Coronary artery (tissue), 2 donors: ENCODE measurements around the gene WWP2.
A peak's percentile ranks its signal among the peaks of the same experiment; 100 is the strongest.
"Not testable (repeated sequence)": the region's sequence is repeated elsewhere in the genome, so short reads cannot be mapped to it uniquely, and the experiment has no call there.

Experiments
- DNase-seq: peaks from one replicate; pipeline ENCODE4 v3.0.0-alpha.2; 2017; ENCODE audit warnings: low spot score
- H3K27ac ChIP-seq, 2 donors: fragments of 200-600 bp; sonication (generic); one replicate each; pipeline ENCODE4 v1.5.1; 2016 to 2019
- H3K4me3 ChIP-seq: fragments of 200-600 bp; sonication (generic); 2 replicates; pipeline ENCODE4 v1.5.1; 2016; ENCODE audit warnings: mild to moderate bottlenecking, moderate library complexity

Gene WWP2

DNA sequence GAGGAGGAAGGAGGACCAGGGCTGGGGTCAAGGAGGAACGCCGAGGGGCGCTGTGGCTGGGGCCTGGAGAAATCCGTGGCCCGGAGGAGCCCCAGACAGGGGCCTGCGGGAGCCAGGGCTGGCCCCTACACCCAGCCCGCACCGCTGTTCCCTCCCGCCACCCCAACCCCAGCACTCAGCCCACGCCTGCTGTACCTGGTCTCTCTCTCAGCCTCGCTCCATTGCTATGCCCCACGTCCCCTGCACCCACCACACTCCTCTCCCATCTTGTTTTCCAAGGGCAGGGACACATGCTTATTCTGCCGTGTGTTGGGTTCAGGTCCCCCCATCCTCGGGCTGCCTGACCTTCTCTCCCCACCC is 189.5 kb downstream of the WWP2 start:
- not testable (repeated sequence) for H3K4me3 ChIP-seq, DNase-seq, H3K27ac ChIP-seq

DNA sequence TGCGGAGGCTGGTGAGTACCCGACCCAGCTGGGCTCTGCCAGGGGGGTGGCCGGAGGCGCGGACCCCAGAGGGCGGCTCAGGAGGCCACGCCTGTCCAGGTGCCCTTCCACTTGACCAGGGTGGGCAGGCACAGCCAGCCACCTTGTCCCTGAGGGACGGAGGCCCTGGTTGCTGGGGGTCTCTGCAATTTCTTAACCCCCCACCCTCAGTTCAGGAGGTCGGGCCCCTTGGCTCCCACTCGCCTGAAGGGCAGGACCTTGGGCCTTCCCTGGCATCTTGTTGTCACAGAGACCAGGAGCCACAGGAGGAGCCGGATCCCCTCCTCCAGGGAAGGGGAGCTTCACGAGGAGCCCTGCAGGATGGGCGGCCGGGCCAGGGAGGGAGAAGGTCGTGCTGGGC is 190.0 kb downstream of the WWP2 start:
- DNase-seq, H3K27ac ChIP-seq, H3K4me3 ChIP-seq: not testable (repeated sequence)

DNA sequence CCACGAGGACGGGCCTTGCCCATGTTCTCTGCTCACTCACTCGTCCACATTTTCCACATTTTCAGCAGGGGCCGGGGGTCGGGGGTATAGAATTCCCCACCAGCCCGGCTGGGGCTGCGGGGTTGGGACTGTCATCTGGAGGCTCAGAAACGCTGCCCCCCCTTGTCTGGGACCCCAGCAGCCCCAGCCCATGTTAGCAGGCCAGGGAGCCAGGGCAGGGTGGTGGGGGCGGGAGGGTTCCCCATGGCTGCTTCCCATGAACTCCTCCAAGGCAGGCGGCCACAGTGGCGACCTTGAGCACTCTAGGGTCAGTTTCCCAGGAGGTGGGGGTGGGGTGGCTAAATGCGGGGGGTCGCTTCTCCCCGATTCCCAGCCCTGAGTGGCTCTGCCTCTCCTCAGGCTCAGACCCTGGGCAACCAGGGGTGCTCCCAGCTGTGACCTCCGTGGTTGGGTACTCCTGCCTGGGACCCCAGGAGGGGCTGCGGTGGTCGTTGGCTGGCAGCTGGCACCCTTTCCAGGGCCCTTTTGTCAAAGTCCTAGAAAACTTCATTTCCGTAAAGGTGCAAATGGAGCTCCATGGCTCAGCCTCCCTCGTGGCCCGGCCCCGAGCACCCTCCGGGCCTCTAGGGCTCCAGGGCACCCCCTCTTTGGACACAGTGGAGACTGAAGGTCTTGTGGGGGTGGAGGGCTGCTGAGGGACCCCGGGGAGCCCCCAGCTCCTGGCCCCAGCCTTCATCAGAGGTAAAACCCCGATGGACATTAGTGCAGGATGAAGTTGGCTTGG is 190.6 kb downstream of the WWP2 start:
- H3K27ac ChIP-seq, H3K4me3 ChIP-seq, DNase-seq: not testable (repeated sequence)

DNA sequence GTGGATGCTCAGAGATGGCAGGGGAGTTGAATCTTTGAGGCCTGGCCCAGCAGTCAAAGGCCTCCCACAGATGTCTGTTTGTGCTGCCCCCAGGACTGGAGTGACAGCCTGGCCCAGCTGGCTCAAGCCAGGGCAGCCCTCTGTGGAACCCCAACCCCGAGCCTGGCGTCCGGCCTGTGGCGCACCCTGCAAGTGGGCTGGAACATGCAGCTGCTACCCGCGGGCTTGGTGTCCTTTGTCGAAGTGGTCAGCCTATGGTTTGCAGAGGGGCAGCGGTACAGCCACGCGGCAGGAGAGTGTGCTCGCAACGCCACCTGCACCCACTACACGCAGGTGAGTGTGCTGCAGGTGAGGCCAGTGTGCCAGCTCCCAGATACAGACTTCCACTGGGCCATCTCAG is 192.1 kb downstream of the WWP2 start:
- not testable (repeated sequence) for H3K4me3 ChIP-seq, DNase-seq, H3K27ac ChIP-seq

DNA sequence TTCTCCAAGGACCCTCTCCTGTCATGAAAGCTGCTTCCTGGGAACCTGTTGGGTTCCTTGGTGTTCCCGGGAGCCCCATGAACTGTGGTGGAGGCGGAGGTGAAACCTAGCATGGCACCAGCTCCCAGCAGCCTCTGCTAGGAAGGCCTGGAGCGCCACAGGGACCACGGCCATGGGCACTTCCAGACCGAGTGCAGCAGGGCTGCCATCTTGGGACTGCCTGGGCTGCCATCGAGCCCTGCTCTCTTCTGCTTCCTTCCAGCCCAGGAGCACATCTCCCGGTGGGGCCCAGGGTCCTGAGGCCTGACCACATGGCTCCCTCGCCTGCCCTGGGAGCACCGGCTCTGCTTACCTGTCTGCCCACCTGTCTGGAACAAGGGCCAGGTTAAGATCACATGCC is 201.2 kb downstream of the WWP2 start:
- not testable (repeated sequence) for H3K4me3 ChIP-seq, DNase-seq, H3K27ac ChIP-seq

DNA sequence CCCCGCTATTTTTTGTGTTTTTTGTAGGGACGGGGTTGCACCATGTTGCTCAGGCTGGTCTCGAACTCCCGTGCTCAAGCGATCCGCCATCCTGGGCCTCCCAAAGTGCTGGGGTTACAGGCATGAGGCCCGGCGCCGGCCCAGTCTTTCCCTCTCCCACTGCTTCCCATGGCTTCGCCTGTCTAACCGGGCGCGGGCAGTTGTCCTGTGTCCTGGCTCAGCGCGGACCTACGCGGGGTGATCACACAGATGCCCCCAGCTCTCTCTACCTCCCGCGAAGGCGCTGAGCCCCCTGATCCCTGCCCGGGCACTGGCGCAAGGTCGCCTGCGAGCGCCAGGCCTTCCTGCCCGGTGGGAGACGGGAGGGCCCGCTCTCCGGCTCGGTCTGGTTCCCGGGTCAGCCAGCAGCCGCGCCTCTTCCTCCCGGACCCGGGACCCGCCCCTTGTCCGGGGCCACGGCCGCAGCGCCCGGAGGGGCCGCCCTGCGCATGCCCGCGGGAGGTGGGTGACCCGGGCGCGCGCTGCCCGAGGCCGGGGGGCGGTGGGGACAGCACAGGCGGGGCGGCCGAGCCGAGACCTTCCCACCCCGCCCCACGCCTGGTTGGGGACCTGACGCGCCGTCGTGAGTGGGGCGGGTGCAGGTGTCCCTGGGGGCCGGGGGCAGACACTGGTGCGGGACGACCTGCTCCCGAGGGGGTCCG is 203.0 kb downstream of the WWP2 start:
- Histone ChIP-seq H3K27ac (peak overlapping the region; percentile 13 to 89), H3K4me3 (peak overlapping the region; percentile 89)
- DNase-seq, result peak; percentile 73

DNA sequence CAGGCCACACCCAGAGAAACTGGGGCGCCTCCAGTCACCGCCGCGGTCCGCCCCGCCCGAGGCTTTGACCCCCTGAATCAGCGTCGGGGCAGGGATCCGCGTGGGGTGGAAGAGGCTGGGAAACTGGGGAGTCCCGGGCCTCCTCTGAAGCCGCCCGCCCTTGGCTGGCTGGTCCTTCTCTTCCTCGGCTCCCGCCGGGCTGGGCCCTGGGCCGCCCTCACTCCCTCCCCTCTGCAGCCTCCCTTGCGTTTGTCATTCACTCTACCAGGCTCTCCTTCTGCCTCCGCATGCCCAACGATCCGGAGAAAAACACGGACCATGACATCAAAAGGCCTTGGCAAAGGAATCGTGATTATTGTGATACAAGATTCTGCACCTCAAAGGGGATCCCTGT is 203.5 kb downstream of the WWP2 start:
- peak overlapping the region in 1 of 2 donors; percentile 89 for H3K27ac ChIP-seq
- H3K4me3 ChIP-seq, result peak overlapping the region; percentile 89
- DNase-seq, result not testable (repeated sequence)

DNA sequence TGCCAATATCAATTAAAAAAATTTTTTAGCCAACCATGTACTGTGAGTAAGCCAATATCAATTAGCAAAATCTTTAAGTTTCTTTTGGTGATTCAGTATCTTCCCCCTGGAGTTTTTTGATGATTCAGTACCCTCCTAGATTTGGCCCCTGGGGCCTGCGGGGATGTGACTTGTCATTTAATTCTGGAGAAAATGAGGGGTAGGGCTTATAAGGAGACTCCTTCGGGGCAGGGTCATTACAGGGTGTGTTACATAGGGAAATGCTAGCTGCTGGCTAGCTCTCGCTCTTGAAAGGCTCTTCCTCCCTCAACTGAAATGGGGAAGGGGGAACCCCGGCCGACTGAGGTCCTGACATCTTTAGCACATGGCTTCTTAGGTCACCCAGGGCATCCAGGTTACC is 205.6 kb downstream of the WWP2 start:
- not testable (repeated sequence) for H3K4me3 ChIP-seq, H3K27ac ChIP-seq, DNase-seq

DNA sequence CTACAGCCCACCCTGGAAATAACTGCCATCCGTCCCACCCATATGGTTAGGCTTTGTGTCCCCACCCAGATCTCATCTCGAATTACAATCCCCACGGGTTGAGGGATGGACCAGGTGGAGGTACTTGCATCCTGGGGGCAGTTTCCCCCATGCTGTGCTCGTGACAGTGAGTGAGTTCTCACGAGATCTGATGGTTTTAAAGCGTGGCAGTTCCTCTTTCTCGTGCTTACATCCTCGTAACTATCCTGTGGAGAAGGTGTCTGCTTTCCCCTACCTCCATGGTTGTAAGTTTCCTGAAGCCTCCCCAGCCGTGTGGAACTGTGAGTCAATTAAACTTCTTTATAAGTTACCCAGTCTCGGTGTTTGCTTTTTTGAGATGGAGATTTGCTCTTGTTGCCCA is 206.0 kb downstream of the WWP2 start:
- H3K27ac ChIP-seq, H3K4me3 ChIP-seq, DNase-seq: not testable (repeated sequence)

DNA sequence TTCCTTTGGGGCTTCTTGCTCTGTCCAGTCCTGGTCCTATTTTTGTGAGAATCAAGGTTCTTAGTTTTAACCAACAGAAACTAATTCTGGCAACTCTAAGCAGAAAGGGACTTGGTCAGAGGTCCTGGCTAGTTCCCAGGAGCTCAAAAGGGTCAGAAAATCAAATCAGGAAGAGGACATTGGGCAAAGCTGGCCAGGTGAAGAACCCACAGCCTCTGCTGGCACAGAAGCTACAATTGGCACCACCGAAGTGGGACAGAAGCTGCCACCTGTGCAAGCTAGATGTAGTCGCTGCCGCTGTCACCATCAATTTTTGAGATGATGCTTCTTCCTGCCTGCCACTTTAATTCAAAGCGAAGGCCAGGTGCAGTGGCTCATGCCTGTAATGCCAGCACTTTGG is 207.5 kb downstream of the WWP2 start:
- not testable (repeated sequence) for H3K4me3 ChIP-seq, H3K27ac ChIP-seq, DNase-seq

DNA sequence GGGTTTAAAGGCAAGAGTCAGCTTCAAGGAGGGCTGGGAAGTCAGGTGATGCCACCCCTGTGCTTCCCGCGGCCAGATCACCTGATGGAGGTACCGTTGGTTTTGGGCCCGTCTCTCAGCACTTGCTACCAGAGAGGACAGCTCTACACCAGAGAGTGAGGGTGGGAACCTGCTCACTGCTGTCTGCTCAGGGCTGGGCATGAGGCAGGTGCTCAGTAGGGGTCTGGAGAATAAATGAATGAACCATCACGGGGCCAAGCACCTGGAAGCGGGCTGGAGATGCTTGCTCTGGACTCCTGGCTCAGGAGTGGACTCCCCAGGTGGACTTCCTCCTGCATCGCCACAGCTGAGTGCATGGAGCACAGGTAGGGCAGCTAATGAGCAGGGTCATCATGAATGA is 210.0 kb downstream of the WWP2 start:
- not testable (repeated sequence) for H3K4me3 ChIP-seq, H3K27ac ChIP-seq, DNase-seq

DNA sequence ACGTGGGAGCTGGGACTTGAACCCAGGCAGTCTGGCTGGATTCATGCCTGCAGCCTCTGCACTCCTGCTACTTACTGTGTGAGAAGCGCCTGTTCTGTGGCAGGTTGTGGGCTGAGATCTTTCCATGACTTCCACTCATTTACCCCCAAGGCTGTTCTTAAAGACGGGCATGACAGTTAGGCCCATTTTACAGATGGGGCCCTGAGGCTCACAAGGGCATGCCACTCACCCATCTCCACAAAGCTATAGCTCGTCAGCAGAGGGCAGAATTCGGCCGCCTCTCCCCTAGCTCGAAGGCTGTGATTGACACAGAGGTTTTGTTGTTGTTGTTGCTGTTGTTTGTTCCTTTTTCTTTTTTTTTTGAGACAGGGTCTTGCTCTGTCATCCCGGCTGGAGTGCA is 210.8 kb downstream of the WWP2 start:
- H3K27ac ChIP-seq, DNase-seq, H3K4me3 ChIP-seq: not testable (repeated sequence)

DNA sequence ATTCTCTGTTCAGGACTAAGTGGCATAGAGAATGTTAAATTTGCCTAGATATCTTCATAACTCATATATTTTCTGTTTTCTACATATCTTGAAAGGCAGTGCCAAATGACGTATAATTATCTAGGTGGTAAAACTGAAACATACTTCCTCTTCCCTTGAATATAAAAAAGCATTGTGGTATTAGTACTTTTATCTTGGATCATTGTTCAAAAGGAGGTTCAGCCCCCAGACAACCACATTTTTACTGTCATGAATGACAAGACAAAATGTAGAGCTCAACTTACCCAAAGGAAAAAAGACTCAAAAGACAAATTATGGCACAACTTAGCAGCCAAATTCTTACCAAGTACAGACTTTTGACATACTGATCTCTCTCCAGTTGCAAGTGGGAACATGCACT is 223.1 kb downstream of the WWP2 start:
- not testable (repeated sequence) for H3K4me3 ChIP-seq, H3K27ac ChIP-seq, DNase-seq
